OCI-LY3 (cell line): ENCODE measurements around the gene MACROD2.

Experiments used
- EZH2phosphoT487 ChIP-seq: fragments of 200-600 bp; shearing (Covaris generic); IDR thresholded peaks from 2 replicates; pipeline ENCODE4 v1.6.1; 2018; ENCODE audit warnings: antibody characterized with exemption, mixed run types, low read depth
- TF ChIP-seq, protein P1 (sequence below): fragments of 200-600, 300-600 bp; sonication (generic); IDR thresholded peaks from 2 replicates; pipeline ENCODE4 v1.5.1; 2014; ENCODE audit warnings: antibody characterized with exemption, low read length, low read depth

DNA sequence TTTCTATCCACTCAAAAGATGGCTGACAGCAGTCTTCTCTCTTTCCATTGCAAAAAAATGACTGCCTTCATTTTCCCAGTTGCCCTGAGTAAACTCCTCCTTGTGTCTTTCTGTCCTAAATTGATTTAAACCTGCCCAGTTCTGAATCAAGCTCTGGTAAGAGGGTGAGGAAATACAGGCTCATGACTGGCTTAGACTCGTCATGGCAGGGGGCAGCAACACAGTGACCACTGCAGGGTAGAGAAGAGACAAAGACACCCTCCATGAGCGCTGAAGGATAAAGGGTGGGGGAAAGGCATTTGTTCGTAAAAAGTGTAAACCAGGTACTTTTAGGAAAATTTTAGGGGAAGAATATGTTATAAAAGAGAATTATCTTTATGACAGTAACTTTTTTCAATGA lies 1080.3 kb downstream of the MACROD2 start:
- TF ChIP-seq, protein P1, sequence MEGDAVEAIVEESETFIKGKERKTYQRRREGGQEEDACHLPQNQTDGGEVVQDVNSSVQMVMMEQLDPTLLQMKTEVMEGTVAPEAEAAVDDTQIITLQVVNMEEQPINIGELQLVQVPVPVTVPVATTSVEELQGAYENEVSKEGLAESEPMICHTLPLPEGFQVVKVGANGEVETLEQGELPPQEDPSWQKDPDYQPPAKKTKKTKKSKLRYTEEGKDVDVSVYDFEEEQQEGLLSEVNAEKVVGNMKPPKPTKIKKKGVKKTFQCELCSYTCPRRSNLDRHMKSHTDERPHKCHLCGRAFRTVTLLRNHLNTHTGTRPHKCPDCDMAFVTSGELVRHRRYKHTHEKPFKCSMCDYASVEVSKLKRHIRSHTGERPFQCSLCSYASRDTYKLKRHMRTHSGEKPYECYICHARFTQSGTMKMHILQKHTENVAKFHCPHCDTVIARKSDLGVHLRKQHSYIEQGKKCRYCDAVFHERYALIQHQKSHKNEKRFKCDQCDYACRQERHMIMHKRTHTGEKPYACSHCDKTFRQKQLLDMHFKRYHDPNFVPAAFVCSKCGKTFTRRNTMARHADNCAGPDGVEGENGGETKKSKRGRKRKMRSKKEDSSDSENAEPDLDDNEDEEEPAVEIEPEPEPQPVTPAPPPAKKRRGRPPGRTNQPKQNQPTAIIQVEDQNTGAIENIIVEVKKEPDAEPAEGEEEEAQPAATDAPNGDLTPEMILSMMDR, result no peak
- no peak for TF ChIP-seq EZH2phosphoT487
